MM.1S (cell line): Measurements from ENCODE around the gene DDX10.

ENCODE experiments used
- DNase-seq: peaks from one replicate; pipeline ENCODE4 v3.0.0-alpha.2; 2015
- H2AFZ ChIP-seq: fragments of 300-600 bp; sonication (generic); 2 replicates; pipeline ENCODE4 v1.6.0; 2016; ENCODE audit warnings: antibody characterized with exemption, low read length
- H3F3A ChIP-seq: fragments of 300-600 bp; sonication (generic); 2 replicates; pipeline ENCODE4 v1.6.1; 2016; ENCODE audit warnings: mild to moderate bottlenecking, antibody characterized with exemption, low read length, moderate library complexity, mixed read lengths; ENCODE audit not compliant: insufficient read depth
- H3K27ac ChIP-seq: fragments of 300-600 bp; sonication (generic); 2 replicates; pipeline ENCODE4 v1.5.1; 2016; ENCODE audit warnings: mild to moderate bottlenecking, low read length
- H3K27me3 ChIP-seq: fragments of 300-600 bp; sonication (generic); replicated peaks from 2 replicates; pipeline ENCODE4 v1.6.0; 2016; ENCODE audit warnings: low read length; ENCODE audit not compliant: insufficient read depth
- H3K36me3 ChIP-seq: fragments of 300-600 bp; sonication (generic); replicated peaks from 2 replicates; pipeline ENCODE4 v1.6.1; 2016; ENCODE audit warnings: mild to moderate bottlenecking, low read length, mixed read lengths; ENCODE audit not compliant: insufficient read depth
- H3K4me1 ChIP-seq: fragments of 300-600 bp; sonication (generic); 2 replicates; pipeline ENCODE4 v1.6.1; 2016; ENCODE audit warnings: low read length, mixed read lengths
- H3K4me2 ChIP-seq: fragments of 300-600 bp; sonication (generic); 2 replicates; pipeline ENCODE4 v1.6.0; 2016; ENCODE audit warnings: low read depth, low read length
- H3K4me3 ChIP-seq: fragments of 300-600 bp; sonication (generic); 2 replicates; pipeline ENCODE4 v1.5.1; 2016; ENCODE audit warnings: low read length, mixed read lengths
- H3K79me2 ChIP-seq: fragments of 300-600 bp; sonication (generic); 2 replicates; pipeline ENCODE4 v1.6.1; 2016; ENCODE audit warnings: mixed run types, low read length, mixed read lengths
- H3K9ac ChIP-seq: fragments of 300-600 bp; sonication (generic); 2 replicates; pipeline ENCODE4 v1.6.1; 2016; ENCODE audit warnings: low read length, mixed read lengths
- H3K9me2 ChIP-seq: fragments of 300-600 bp; sonication (generic); replicated peaks from 2 replicates; pipeline ENCODE4 v1.6.1; 2016; ENCODE audit warnings: mild to moderate bottlenecking, low read length, mixed read lengths; ENCODE audit not compliant: insufficient read depth
- H3K9me3 ChIP-seq: fragments of 300-600 bp; sonication (generic); replicated peaks from 2 replicates; pipeline ENCODE4 v1.6.1; 2016; ENCODE audit warnings: mild to moderate bottlenecking, low read length, mixed read lengths; ENCODE audit not compliant: insufficient read depth
- H4K20me1 ChIP-seq: fragments of 300-600 bp; sonication (generic); 2 replicates; pipeline ENCODE4 v1.6.1; 2016; ENCODE audit warnings: mild to moderate bottlenecking, low read length, moderate library complexity, mixed read lengths; ENCODE audit not compliant: insufficient read depth
- EZH2 ChIP-seq: fragments of 300-600 bp; sonication (generic); optimal IDR thresholded peaks from 2 replicates; pipeline ENCODE3; 2017; ENCODE audit warnings: low read depth, mild to moderate bottlenecking, antibody characterized with exemption, low read length, mixed read lengths
- EZH2phosphoT487 ChIP-seq: fragments of 300-600 bp; sonication (generic); IDR thresholded peaks from 2 replicates; pipeline ENCODE4 v1.6.1; 2018; ENCODE audit warnings: antibody characterized with exemption, low read length
- TF ChIP-seq, protein P1 (sequence below): fragments of 300-600 bp; sonication (generic); IDR thresholded peaks from 2 replicates; pipeline ENCODE4 v1.5.1; 2016; ENCODE audit warnings: antibody characterized with exemption, low read length, mixed read lengths

Gene DDX10

DNA sequence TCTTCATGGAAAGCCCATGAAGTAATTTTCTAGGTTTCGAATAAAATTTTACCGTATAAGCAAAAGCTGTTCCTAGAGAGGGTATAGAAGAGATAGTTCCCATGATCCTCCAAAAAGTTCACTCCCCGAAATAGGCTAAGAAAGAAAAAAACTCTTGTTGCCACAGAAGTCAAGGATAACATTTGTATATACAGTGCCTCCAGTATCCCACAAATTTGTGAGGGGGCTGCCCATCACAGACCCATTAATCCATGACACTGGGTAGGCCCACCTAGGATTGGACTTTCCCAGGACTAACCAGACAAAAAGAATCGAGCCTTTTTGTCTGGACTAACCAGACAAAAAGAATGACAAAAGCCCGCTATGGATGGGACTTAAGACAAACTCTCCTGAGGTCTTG lies 233.0 kb downstream of the DDX10 start:
- no peak overlapping the region for H3K9ac ChIP-seq
- TF ChIP-seq EZH2phosphoT487 (no peak), EZH2 (no peak)
- TF ChIP-seq, protein P1, sequence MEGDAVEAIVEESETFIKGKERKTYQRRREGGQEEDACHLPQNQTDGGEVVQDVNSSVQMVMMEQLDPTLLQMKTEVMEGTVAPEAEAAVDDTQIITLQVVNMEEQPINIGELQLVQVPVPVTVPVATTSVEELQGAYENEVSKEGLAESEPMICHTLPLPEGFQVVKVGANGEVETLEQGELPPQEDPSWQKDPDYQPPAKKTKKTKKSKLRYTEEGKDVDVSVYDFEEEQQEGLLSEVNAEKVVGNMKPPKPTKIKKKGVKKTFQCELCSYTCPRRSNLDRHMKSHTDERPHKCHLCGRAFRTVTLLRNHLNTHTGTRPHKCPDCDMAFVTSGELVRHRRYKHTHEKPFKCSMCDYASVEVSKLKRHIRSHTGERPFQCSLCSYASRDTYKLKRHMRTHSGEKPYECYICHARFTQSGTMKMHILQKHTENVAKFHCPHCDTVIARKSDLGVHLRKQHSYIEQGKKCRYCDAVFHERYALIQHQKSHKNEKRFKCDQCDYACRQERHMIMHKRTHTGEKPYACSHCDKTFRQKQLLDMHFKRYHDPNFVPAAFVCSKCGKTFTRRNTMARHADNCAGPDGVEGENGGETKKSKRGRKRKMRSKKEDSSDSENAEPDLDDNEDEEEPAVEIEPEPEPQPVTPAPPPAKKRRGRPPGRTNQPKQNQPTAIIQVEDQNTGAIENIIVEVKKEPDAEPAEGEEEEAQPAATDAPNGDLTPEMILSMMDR: no peak
- H3K4me1 ChIP-seq: no peaks in the 10 kb centered on the region
- no peak overlapping the region for H3K27ac ChIP-seq
- H3K27me3 ChIP-seq: no peaks in the 10 kb centered on the region
- H3K4me3 ChIP-seq: no peak overlapping the region
- no peaks in the 10 kb centered on the region for H3F3A ChIP-seq
- H3K79me2 ChIP-seq: no peaks in the 10 kb centered on the region
- no peaks in the 10 kb centered on the region for H3K9me2 ChIP-seq
- no peak overlapping the region for H3K4me2 ChIP-seq
- H3K9me3 ChIP-seq: no peaks in the 10 kb centered on the region
- no peaks in the 10 kb centered on the region for H4K20me1 ChIP-seq
- DNase-seq: no peak
- no peaks in the 10 kb centered on the region for H3K36me3 ChIP-seq
- no peak overlapping the region for H2AFZ ChIP-seq

DNA sequence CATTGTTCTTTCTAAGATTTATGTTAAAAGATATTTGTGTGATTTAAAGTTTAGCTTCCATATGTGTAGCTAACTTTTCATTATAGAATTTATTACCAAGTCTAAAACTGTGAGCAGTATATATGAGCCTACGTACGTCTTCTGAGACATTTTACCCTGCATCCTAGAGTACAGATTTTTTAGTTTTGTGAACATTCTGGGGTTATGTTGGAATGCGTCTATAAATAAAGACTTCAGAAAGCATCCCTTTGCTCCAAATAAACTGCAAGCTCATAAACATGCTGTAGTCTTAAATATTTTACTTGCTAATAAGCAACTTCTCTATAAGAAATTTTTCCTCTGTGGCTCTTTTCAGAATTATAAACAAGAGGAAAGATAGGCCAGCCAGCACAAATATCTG lies 236.5 kb downstream of the DDX10 start:
- no peaks in the 10 kb centered on the region for H3K4me1 ChIP-seq
- H3K79me2 ChIP-seq: no peaks in the 10 kb centered on the region
- H3K9me3 ChIP-seq: no peaks in the 10 kb centered on the region
- H3K27me3 ChIP-seq: no peaks in the 10 kb centered on the region
- DNase-seq: no peak
- TF ChIP-seq, protein P1: no peak
- TF ChIP-seq EZH2phosphoT487: no peak
- no peak for TF ChIP-seq EZH2
- no peaks in the 10 kb centered on the region for H3F3A ChIP-seq
- no peaks in the 10 kb centered on the region for H3K36me3 ChIP-seq
- H3K9ac ChIP-seq: no peak overlapping the region
- H3K9me2 ChIP-seq: no peaks in the 10 kb centered on the region
- no peaks in the 10 kb centered on the region for H4K20me1 ChIP-seq
- H3K4me2 ChIP-seq: no peak overlapping the region
- no peak overlapping the region for H3K27ac ChIP-seq
- H2AFZ ChIP-seq: no peak overlapping the region
- H3K4me3 ChIP-seq: no peak overlapping the region

DNA sequence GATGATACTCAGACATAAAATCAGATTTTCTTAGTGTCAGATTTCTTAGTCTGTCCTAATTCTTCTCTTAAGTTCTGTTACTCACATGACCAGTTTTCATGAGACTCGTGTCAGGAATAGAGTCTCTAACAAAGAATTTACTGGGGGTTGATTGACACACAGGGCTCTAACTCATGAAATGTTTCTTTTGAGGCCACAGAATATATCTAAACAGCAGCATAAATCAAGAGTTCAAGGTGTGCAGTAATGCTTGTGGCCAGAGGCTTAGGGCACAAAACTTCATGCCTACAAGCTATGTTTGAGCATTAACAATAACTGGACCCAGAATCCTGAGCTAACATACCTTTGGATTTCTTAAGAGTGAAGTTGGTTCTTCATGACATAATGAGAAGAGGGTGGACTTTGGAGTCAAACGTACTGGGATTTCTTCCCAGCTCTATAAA lies 237.2 kb downstream of the DDX10 start:
- H3K9ac ChIP-seq: no peak overlapping the region
- no peaks in the 10 kb centered on the region for H3K9me2 ChIP-seq
- no peak overlapping the region for H2AFZ ChIP-seq
- TF ChIP-seq, protein P1: no peak
- no peak for TF ChIP-seq EZH2
- TF ChIP-seq EZH2phosphoT487: no peak
- no peaks in the 10 kb centered on the region for H3K36me3 ChIP-seq
- no peak overlapping the region for H3K27ac ChIP-seq
- no peaks in the 10 kb centered on the region for H3F3A ChIP-seq
- DNase-seq: no peak
- H3K4me3 ChIP-seq: no peak overlapping the region
- no peaks in the 10 kb centered on the region for H3K9me3 ChIP-seq
- H3K4me1 ChIP-seq: no peaks in the 10 kb centered on the region
- H3K4me2 ChIP-seq: no peak overlapping the region
- no peaks in the 10 kb centered on the region for H4K20me1 ChIP-seq
- H3K27me3 ChIP-seq: no peaks in the 10 kb centered on the region
- no peaks in the 10 kb centered on the region for H3K79me2 ChIP-seq
